ENCODE measurements around the gene IL1RAPL2.

DNA sequence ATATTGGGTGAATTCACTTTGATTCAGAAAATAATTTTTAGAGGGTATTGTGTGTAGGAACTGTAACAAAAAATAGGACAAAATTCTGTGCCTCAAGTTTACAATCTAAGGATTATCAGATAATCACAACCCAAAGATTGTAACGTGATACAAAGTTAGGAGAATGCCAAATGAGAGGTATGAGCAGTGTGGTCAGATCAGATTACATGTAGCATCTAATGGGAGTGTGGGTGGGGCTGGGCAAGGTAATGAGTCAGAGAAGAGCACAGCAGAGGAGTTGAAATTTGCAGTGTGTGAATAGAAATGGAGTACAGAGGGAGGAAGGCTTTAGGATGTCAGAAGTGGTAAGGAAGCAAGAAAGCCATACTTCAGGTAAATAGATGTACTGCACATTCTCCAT is 757.9 kb downstream of the IL1RAPL2 start:
- no peak for TF ChIP-seq FOXJ3 (CRISPR knock-in tag; IDR thresholded peaks at IDR 0.05)
- TF ChIP-seq RAD21 (IDR thresholded peaks at IDR 0.05; ENCODE audit: low read length) = no peak
- TF ChIP-seq RCOR1 (IDR thresholded peaks at IDR 0.05; ENCODE audit: low read length) = no peak
- TF ChIP-seq POLR2AphosphoS5 (IDR thresholded peaks at IDR 0.05; ENCODE audit: low read depth, low read length) = no peak
- TF ChIP-seq, protein P1, sequence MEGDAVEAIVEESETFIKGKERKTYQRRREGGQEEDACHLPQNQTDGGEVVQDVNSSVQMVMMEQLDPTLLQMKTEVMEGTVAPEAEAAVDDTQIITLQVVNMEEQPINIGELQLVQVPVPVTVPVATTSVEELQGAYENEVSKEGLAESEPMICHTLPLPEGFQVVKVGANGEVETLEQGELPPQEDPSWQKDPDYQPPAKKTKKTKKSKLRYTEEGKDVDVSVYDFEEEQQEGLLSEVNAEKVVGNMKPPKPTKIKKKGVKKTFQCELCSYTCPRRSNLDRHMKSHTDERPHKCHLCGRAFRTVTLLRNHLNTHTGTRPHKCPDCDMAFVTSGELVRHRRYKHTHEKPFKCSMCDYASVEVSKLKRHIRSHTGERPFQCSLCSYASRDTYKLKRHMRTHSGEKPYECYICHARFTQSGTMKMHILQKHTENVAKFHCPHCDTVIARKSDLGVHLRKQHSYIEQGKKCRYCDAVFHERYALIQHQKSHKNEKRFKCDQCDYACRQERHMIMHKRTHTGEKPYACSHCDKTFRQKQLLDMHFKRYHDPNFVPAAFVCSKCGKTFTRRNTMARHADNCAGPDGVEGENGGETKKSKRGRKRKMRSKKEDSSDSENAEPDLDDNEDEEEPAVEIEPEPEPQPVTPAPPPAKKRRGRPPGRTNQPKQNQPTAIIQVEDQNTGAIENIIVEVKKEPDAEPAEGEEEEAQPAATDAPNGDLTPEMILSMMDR (IDR thresholded peaks at IDR 0.05) = no peak
- TF ChIP-seq RFX5 (IDR thresholded peaks at IDR 0.05; ENCODE audit: low read length) = no peak
- no peak for TF ChIP-seq TAF1 (IDR thresholded peaks at IDR 0.05; ENCODE audit: borderline replicate concordance, low read depth, low read length)
- TF ChIP-seq EP300 (IDR thresholded peaks at IDR 0.05; ENCODE audit: borderline replicate concordance in 1 of 2, low read depth in 1 of 2, low read length in 1 of 2) = no peak
- no peak for TF ChIP-seq GABPA (IDR thresholded peaks at IDR 0.05; ENCODE audit: low read depth)
- no peak for TF ChIP-seq FOXM1 (IDR thresholded peaks at IDR 0.05; ENCODE audit: low read depth)
- TF ChIP-seq RXRA (IDR thresholded peaks at IDR 0.05; ENCODE audit: borderline replicate concordance, low read depth) = no peak
- TF ChIP-seq SMC3 (IDR thresholded peaks at IDR 0.05; ENCODE audit: low read depth, low read length) = no peak
- TF ChIP-seq, protein P2, sequence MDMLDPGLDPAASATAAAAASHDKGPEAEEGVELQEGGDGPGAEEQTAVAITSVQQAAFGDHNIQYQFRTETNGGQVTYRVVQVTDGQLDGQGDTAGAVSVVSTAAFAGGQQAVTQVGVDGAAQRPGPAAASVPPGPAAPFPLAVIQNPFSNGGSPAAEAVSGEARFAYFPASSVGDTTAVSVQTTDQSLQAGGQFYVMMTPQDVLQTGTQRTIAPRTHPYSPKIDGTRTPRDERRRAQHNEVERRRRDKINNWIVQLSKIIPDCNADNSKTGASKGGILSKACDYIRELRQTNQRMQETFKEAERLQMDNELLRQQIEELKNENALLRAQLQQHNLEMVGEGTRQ (IDR thresholded peaks at IDR 0.05; ENCODE audit: borderline replicate concordance, low read depth, low read length) = no peak

All from SK-N-SH (cell line).